GM18909 (cell line): ENCODE data around the gene FBXO30.

Experiments used
- ATAC-seq: cut with Tn5 transposase; IDR thresholded peaks from one replicate; pipeline ENCODE4 v1.9.1; 2021; ENCODE audit warnings: mild to moderate bottlenecking; ENCODE audit not compliant: unreplicated experiment, poor library complexity

Gene FBXO30, protein sequence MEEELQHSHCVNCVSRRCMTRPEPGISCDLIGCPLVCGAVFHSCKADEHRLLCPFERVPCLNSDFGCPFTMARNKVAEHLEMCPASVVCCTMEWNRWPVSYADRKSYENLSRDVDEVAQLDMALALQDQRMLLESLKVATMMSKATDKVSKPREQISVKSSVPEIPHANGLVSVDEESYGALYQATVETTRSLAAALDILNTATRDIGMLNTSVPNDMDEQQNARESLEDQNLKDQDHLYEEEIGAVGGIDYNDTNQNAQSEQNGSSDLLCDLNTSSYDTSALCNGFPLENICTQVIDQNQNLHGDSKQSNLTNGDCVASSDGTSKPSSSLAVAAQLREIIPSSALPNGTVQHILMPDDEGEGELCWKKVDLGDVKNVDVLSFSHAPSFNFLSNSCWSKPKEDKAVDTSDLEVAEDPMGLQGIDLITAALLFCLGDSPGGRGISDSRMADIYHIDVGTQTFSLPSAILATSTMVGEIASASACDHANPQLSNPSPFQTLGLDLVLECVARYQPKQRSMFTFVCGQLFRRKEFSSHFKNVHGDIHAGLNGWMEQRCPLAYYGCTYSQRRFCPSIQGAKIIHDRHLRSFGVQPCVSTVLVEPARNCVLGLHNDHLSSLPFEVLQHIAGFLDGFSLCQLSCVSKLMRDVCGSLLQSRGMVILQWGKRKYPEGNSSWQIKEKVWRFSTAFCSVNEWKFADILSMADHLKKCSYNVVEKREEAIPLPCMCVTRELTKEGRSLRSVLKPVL

DNA sequence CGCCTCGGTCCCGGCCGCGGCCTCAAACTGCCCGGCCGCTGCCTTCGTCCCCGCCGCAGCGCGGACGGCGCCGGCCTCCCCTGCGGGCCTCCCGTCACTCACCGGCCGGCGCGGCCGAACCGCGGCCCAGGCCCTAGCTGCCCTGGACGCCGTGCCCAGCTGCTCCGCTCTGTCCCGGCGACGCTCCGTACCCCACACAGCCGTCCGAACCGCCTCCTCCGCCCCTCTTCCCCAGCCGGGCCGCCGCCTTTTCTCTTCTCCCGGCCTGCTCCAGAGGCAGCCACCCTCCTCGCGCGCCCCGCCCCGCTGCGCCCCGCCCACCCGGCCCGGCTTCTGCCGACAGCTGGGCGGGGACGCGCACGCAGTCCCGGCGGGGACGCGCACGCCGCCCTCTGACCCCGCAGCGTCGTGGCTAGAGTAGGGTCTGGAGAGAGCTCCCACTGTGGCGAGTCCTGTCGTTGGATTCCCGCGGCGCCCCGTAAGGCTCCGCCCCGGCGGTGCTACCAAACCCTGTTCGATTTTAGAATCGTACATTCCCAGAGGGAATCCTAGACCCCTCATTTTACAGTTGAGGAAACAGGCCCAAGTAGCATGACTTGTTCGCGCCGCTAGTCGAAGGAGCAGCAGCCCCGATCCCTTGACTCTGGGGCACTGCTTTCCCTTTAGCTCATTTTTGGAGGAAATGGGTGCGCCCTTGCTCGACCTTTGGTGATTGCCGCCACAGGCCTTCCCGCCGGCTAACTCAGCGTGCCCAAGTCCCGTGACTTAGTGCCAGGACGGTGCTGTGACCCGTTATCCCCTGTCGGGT lies at the start of gene FBXO30:
TSS of gene FBXO30 (minus strand) at position 295 of the 808 bp plus-strand sequence. CDS start 8,390 bp downstream, outside the sequence.
- peak; percentile 79 for ATAC-seq

DNA sequence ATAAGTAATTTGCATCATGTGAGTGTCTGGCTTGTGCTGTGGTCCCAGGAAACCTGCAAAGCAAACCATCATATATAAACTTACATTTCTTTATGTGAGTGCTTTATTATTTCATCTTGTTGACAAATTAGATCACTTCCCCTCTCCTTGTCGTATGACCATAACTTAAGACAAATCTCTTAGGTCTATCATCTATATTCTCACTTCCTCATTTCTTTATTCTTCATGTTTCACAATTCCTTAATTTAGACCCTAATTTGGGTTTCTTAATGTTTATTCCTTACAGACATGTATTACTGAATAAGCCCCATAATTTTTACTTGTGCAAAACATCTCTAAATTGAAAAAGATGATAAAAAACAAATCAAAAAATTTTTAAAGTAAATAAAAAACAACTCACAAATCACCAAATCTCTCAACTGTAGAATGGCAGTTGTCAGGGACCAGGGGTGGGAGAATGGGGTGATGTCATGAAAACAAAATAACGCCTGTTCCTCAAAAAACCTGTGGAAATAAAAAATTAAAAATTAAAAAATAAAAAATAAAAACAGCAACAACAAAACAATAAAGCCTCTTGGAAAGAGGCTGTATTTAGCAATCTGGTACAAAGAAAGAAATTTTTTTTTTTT lies 49.5 kb upstream of the FBXO30 start:
- ATAC-seq, result peak; percentile 53

DNA sequence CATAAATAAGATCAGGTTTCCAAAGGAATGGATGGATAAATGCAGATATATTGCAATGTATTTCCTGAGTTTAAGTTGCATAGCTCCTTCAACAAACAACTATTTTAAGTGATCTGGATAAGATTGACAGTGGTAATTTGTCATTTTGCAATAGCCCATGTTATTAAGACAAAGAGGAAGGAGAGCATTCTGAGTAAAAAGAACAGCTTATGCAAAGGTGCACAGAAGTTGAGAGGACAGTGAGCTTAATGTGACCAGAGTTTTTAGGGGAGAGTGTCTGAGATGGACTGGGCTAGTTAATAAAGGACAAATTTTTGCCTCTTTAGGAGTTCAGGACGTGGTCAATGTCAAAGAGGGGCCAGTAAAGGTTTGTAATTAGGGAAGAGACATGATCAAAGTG lies 48.8 kb upstream of the FBXO30 start:
- ATAC-seq, result no peak

DNA sequence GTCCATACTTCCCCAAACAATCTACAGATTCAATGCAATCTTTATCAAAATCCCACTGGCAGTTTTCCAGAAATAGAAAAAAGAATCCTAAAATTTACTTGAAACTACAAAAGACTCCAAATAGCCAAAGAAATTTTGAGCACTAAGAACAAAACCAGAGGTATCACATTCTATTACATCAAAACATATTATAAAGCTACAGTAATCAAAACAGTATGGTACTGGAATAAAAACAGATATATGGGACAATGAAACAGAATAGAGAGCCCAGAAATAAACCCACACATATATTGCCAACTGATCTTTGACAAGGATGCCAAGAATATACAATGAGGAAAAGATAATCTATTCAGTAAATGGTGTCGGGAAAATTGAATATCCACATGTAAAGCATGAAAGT lies 46.0 kb upstream of the FBXO30 start:
- ATAC-seq, result no peak

DNA sequence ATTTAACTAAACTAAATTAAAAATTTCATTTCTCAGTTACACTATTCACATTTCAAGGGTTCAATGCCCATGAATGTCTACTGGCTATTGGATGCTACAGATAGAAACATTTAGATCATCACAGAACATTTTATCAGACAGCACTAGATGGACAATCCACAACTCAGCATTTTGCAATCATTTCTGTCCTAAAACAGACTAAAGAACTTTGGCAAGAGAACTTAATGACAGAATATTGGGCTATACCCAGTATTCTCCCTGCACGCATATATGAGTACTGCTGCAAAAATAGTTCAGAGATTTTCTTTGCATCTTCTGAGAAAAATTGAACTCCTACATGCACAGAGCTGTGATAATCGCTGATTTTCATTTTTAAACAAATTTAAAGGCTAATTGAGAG lies 36.1 kb upstream of the FBXO30 start:
- no peak for ATAC-seq

DNA sequence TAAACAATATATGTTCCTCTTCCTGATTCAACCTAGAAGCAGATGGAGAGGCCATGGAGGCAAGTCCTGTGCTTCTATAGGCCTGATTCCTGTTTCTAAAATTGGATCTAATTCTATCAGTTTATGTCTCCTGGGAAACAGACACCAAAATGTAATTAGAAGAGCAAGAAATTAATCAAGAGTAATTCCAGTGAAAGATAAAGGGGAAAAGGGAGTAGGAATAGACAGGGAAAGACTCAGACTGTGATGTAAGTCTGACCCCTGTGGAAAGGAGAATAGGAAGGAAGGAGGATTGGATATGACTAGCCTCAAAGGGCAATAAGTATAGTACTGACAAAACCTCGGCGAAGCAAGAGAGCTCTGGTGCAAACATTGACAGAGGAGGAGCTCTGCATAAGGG lies 33.9 kb upstream of the FBXO30 start:
- ATAC-seq, result no peak

DNA sequence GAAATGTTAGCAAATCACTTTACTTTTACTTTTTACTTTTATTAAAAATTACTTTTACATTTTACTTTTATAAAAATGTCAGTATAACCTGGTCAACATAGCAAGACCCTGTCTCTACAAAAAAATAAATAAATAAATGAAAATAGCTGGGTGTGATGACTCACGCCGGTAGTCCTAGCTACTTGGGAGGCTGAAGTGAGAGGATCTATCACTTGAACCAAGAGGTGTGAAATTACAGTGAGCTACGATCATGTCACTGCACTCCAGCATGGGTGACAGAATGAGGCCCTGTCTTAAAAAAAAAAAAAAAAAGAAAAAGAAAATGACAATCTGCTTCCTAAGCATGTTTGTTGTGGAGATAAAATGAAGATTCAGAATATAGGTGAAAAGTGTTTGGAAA lies 31.0 kb upstream of the FBXO30 start:
- ATAC-seq, result no peak

DNA sequence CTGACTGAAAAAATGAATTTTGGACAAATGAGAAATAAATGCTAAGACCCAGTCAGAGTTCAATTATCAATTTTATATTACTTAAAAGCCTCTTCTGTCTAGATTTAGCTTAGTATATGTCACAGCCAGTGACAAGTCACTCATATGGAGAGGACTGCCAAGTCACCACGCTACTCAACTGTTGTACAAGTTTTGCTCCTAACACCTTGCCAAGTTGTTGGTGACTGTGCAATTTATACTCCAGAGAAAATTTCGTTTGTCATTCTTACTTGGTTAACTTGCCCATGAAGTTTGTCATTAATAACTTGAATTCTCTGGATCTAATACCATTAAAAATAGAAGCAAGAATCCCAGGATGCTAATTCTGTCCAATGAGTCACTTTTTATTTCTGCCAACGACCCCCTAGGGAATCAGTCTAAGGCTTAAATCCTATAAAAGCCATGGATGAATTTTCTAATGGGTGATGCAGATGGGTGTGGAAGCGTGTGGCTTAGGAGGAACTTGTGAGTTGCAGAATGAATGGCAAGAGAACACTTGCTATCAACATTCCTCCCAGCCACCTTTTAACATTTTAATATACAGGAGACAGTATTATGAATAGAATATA lies 30.4 kb upstream of the FBXO30 start:
- ATAC-seq, result no peak

DNA sequence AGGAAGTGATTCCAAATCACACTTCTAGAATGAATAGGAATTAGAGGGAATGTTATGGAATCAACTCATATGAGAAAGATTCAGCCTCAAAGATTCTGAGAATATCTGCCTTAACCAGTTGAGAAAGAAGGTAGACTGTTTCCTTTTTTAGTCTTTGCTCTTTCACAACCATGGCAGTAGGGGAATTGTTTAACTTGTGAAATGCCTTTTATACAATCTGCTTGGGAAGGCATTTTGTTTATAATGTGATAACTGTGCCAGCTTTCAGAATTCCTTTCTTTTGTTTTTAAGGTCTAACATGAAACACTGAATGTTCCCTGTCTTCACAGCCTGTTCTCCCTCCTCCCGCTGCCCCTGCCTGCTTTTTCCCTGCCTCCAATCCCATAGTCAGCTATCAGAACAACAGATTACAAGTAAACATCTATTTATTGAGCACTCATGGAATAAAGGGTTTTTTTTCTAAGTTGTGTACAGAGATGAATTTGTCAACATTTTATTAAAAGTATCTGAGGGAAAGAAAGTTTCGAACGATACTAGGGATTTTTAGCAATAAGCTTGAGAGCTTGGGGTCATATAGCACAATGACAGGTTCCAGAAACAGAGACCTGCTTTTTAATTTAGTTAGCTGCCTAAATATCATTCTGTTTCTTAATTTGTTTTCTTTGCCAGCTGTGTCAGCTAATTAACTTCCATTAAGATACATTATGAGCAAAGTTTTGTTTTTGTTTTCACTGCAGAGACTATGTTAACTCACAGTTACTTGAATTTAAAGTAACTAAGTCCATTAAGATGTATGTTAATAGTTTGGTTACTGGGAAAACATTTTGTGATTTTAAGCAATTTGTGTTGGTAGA lies 28.3 kb upstream of the FBXO30 start:
- ATAC-seq, result no peak

DNA sequence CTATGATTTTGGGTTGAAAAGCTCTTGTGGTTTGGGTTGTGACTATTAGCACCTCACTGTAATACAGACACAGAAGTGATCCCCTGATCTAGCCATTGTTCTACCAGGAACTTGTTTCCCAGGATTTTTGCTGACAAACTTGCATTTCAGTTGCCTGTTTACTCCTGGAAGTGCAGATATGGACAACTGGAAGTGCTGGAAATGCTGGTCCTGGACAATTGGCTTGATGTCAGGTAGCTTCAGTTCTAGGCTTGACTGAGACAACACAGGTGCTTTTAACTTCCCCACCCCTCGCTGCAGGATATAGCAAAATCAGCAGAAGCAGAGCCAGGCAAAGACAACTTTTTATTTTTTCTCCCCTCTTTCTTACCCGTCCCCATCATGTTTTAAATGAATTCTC lies 27.1 kb upstream of the FBXO30 start:
- ATAC-seq, result no peak

DNA sequence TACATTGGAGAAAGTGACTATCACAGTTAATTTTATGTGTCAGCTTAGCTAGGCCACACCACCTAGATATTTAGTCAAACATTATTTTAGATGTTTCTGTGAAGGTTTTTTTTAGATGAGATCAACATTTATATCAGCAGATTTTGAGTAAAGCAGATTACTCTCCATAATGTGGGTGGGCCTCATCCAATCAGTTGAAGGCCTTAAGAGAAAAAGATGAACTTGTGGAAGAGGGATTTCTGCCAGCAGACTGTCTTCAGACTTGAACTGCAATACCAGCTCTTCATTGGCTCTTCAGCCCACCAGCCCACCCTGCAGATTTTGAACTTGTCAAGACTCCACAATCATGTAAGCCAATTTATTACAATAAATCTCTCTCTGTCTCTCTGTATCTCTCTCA lies 25.1 kb upstream of the FBXO30 start:
- no peak for ATAC-seq

DNA sequence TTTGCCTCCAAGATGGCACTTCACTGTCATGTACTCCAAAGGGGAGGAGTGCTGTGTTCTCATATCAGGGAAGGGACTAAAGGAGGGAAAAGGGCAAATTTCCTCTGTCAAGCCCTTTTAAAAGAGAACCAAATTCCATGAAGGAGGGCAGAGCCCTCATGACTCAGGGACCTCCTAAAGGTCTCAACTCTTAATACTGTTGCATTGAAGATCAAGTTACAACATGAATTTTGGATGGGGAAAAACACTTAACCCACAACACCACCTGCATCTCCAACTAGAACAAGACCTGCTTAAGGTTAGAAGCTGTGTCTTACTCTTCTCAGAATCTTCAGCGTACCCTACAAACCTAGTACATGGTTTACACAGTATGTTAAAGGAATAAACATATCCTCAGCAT lies 23.7 kb upstream of the FBXO30 start:
- ATAC-seq, result no peak

DNA sequence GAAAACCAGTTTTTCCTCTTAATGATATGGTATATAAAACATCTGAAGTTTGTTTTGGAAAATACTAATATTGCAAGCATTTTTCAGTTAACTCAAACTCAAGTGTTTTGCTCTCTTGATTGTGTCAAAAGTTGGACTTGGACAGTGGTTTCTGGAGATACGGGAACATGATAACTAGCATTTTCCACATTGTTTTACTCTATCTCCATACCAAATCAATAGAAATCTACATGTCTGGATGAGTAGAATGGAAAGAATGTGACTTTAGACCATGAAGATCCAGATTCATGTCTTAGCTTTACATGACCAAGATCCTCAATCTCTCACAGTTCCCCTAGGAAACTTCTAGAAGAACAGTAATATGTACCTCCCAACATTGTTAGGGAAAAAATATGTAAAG lies 22.2 kb upstream of the FBXO30 start:
- ATAC-seq, result no peak

DNA sequence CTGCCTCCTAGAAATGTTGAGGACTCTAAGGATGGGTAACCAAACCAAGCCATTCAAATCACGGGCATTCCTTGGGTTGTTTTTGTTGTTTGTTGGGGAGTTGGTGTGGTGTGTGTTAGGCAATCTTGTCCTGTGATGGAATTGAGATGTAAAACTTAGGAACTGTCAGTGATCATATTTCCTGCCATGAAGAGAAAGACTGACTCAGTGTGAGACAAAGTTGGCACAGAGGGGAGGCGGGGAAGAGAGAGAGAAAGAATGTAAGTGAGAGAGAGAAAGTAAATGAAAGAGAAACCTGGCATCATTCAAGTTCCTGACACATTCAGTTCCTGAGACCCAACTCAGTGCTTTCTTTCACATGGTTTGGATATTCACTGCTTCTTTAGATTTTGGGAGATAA lies 21.6 kb upstream of the FBXO30 start:
- no peak for ATAC-seq

DNA sequence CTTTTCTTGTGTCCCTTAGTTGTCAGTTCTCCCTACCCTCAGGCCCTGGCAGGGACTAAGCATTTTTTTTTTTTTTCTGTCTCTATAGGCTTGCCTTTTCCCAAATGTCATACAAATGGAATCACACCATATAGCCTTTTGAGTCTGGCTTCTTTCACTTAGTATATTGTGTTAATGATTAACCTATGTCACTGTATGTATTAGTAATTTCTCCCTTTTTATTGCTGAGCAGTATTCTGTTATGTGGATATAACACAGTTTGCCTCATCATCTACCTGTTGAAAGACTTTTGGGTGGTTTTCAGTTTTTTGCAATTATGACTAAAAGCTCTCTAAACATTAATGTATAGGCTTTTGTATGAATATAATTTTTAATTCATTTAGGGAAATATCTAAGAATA lies 16.0 kb upstream of the FBXO30 start:
- no peak for ATAC-seq

DNA sequence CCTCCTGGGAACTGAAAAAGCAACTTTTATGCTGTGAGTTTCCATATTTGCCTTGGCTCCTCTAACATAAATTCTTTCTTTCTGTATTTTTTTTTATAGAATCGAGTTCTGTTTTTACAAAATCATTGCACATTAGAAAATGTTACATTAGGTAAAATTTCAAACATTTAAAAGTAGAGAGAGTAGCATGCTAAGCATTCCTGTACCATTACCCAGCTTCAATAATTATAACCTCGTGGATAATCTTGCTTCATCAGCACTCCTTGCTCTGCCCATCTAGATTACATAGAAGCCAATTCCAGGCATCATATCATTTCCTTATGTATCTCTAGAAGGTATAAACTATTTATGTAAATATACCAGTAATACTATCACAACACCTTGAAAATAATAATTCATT lies 15.4 kb upstream of the FBXO30 start:
- no peak for ATAC-seq

DNA sequence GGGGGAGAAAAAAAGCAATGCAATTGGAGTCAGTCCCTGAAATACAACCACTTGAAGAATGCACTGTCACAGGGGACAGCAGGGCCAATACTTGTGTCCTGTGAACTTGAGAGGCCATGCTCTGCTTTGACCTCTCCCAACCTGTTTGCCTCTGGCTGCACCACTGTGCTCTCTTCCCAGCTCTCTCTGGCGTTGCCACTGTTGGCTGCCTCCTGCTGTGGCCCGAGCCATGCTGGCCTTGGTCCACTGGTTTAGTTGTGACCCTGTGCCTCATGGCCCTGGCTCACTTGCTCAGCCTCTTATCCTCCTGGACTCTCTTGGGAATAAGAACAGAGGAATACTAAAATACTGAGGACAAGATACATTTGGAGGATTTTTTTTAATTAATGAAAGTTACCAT lies 14.5 kb upstream of the FBXO30 start:
- ATAC-seq, result no peak

DNA sequence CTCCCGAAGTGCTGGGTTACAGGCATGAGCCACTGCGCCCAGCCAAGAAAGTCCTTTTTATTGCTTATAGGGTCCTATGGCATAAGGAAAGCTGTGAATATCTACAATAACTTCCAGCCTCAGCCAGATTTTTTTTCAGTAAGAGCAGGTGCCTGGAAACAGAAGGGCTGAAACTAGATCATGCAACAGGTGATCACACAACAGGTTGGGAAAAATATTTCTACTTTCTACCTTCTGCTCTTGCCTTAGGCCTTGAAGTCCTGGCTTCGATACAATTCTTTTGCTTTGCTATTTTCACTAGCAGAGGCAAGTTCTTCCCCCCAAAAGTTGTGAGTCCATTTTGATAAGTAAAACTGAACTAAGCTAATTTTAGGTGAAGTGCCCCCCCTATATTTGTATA lies 9.7 kb upstream of the FBXO30 start:
- ATAC-seq, result no peak

DNA sequence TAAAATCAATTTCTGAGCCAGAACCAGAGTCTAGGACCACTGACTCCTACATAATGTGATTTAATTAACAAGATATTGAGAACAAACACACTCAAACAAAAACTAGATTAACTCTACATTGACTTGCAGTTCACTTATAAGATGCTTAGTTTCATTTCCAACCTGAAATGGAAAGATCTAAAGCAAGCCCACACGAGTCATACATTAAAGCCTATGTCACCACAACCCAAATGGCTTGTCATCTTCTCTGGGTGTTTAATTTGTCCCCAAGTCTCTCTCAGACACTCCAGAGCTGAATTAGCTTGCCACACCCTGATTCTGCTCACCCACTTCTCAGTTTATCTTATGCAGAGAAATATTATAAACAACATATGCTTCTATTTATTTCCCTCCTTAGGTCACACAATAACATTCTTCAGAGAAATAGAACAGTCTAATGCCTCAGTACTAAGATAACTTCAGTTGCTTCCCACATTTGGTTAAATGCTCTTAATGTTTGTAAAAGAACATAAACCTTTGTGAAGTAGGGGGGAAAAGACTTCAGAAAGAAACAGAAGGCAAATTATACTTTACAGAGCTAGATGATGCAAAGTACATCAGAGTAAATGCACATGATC lies 8.8 kb upstream of the FBXO30 start:
- ATAC-seq, result no peak
